ENCODE measurements around the gene ZBTB44.

GRCh38 chr11:130234315-130234714 lies 80.4 kb downstream of the ZBTB44 start:
- TF ChIP-seq CTCF (conservative IDR thresholded peaks at IDR 0.05; ENCODE audit: low read length) (no peak), EZH2phosphoT487 (IDR thresholded peaks at IDR 0.05; ENCODE audit: borderline replicate concordance) (no peak)
